ENCODE data around the gene HPCAL1. TPM values are rescaled to one million over a fixed set of nuclear protein-coding genes. Genes with fewer than 3 reads are reported as not detected.

Gene HPCAL1
- total and polyA plus RNA-seq, 2 of the 8 experiments (the other 6 are each of a cell fraction or from before 2014, with no cell fraction given), result 5.8 to 8.6 TPM

DNA sequence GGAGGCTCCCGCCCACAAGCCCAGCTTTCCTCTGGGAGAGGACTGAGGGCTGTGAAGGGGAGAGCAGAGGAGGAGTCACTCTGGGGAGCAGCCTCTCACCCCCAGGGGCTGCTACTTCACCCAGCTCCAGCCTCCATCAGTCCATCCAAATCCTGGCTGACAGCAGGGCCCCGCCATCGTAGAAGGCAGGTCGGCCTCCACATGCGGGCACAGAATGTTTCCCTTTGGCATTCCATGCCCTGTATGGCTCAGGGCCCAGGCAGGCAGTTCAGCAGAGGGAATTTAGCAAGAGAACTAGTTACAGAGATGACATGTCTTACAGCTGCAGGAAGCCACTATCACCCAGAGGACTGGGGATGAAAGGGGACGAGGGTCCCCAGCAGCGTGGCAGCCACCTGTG, 151.8 kb downstream of the HPCAL1 start:
- Histone ChIP-seq H3K23me2 (ENCODE audit: low read depth, low read length) (no peaks in the 10 kb centered on the region), H3K14ac (ENCODE audit: insufficient read length) (no peak overlapping the region), H3K27me3 (replicated peaks in 1 of 4; ENCODE audit: control insufficient read depth in 3 of 4, extremely low read depth in 1 of 4, insufficient read depth in 3 of 4, low read length in 3 of 4) (peaks cover 0 to 6% (median 3%) of the 10 kb centered on the region in 4 experiments; a peak in 5 of 7 replicates), H2AK5ac (ENCODE audit: low read depth, low read length) (no peak overlapping the region), H3K79me2 (ENCODE audit: control insufficient read depth in 1 of 2, insufficient read depth in 2 of 2, low read length in 2 of 2) (no peaks in the 10 kb centered on the region), H4K8ac (ENCODE audit: extremely low read depth, insufficient read depth, low read length) (no peak overlapping the region), H3K27ac (ENCODE audit: low read depth, low read length) (no peak overlapping the region), H3K4ac (replicated peaks; ENCODE audit: insufficient read length, low read depth, low read length) (no peak overlapping the region), H4K91ac (replicated peaks; ENCODE audit: insufficient read length, low read length) (no peak overlapping the region), H2BK20ac (ENCODE audit: low read length) (no peak overlapping the region), H3K79me1 (ENCODE audit: low read depth, low read length) (no peaks in the 10 kb centered on the region), H3K4me2 (ENCODE audit: insufficient read depth in 1 of 2, low read depth in 2 of 2, low read length in 2 of 2) (no peak overlapping the region), H3K9me3 (ENCODE audit: insufficient read depth in 2 of 2, low read depth in 1 of 2, low read length in 1 of 2) (no peaks in the 10 kb centered on the region), H2BK12ac (ENCODE audit: low read depth, low read length) (no peak overlapping the region), H3K18ac (ENCODE audit: extremely low read depth, low read length) (no peak overlapping the region), H3K9ac (replicated peaks in 1 of 4; ENCODE audit: extremely low read depth in 1 of 4, low read depth in 3 of 4, low read length in 3 of 4) (no peak overlapping the region), H3K36me3 (ENCODE audit: control insufficient read depth in 2 of 4, insufficient read depth in 4 of 4, low read length in 3 of 4) (no peaks in the 10 kb centered on the region), H3K56ac (replicated peaks; ENCODE audit: insufficient read length, low read depth, low read length) (no peak overlapping the region), H3K23ac (ENCODE audit: insufficient read length) (no peak overlapping the region), H3K4me3 (ENCODE audit: extremely low read depth in 1 of 4, insufficient read depth in 2 of 4, low read depth in 3 of 4, low read length in 4 of 4) (no peak overlapping the region), H4K20me1 (replicated peaks in 1 of 2; ENCODE audit: control insufficient read depth in 1 of 2, insufficient read depth in 2 of 2, low read length in 2 of 2) (no peaks in the 10 kb centered on the region), H4K5ac (ENCODE audit: insufficient read length, low read depth, low read length) (no peak overlapping the region), H2BK15ac (ENCODE audit: low read length) (no peak overlapping the region), H2BK120ac (replicated peaks; ENCODE audit: low read depth, low read length) (no peak overlapping the region), H3K4me1 (replicated peaks in 1 of 4; ENCODE audit: control insufficient read depth in 3 of 4, insufficient read depth in 4 of 4, low read length in 3 of 4) (peaks cover 0 to 3% (median under 1%) of the 10 kb centered on the region in 4 experiments; a peak in 2 of 7 replicates), H2AFZ (ENCODE audit: low read length) (no peak overlapping the region), H2BK5ac (ENCODE audit: low read depth, low read length) (no peak overlapping the region)
- ChIA-PET CTCF (ENCODE audit: partially characterized antibody) (interaction anchor here (0.7 to 1.8 kb wide), 5 partner anchors 10 to 215 kb away, joined by 3 to 4 read pairs (median 4); no protein-coding TSS in a partner anchor), POLR2A (ENCODE audit: partially characterized antibody) (interaction anchor here (0.6 to 1.6 kb wide), 2 partner anchors 15 to 319 kb away, joined by 3 to 4 read pairs; no protein-coding TSS in a partner anchor)
- WGBS, 2 experiments (ENCODE audit: extremely low coverage in 1 of 2, insufficient coverage in 1 of 2, insufficient read length in 1 of 2, insufficient replicate concordance in 2 of 2, low coverage in 1 of 2, low lambda C conversion rate in 2 of 2, missing lambda C conversion rate in 1 of 2), result 93% methylated on average over 7 of the region's 7 CpGs; no CpG with 5 or more reads in 1 of the 2 experiments
- TF ChIP-seq JUND (IDR thresholded peaks at IDR 0.05; ENCODE audit: low read length) (no peak), JUN (IDR thresholded peaks at IDR 0.05; ENCODE audit: low read depth, low read length) (no peak), CREB1 (IDR thresholded peaks at IDR 0.05) (no peak)
- DNase-seq (ENCODE audit: low read depth in 1 of 2, low spot score in 2 of 2) (no peak), FAIRE-seq (no peak)
